Hepatocyte (in vitro differentiated cells): ENCODE measurements around the gene SLC23A2.

ENCODE experiments used
- CTCF ChIP-seq: fragments of 200-600 bp; sonication (generic); IDR thresholded peaks from 2 replicates; pipeline ENCODE4 v1.5.1; 2016; ENCODE audit warnings: antibody characterized with exemption, mild to moderate bottlenecking; ENCODE audit not compliant: poor library complexity
- EZH2 ChIP-seq: fragments of 200-600 bp; sonication (generic); IDR thresholded peaks from 2 replicates; pipeline ENCODE4 v1.6.1; 2016; ENCODE audit warnings: antibody characterized with exemption, mild to moderate bottlenecking, borderline replicate concordance
- EZH2phosphoT487 ChIP-seq: fragments of 200-600 bp; sonication (generic); IDR thresholded peaks from one replicate; pipeline ENCODE4 v1.6.1; 2018; ENCODE audit warnings: antibody characterized with exemption, mild to moderate bottlenecking, low read depth, moderate library complexity; ENCODE audit not compliant: unreplicated experiment, severe bottlenecking

DNA sequence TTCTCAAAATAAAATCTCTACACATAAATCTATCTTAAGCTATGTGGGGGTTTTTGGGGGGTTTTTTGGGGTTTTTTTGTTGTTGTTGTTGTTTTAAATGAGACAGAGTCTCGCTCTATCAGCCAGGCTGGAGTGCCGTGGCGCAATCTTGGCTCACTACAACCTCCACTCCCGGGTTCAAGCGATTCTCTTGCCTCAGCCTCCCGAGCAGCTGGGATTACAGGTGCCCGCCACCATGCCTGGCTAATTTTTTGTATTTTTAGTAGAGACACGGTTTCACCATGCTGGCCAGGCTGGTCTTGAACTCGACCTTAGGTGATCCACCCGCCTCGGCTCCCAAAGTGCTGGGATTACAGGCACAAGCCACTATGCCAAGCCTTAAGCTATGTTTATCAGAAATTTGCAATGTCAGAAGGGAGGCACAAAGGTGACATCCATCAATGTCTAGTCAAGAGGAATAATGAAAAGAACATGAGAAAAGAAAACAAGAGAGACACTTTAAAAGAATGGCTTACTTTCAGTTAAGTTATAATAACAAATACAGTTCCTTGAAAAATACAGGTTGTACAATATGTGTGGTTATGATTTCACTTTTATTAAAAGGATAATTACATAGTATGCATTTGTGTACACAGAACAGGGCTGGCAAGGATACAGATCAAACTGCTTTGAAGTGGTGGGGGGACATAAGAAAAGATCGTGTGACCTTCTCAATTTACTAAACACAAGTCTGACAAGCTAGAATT is 28.6 kb downstream of the SLC23A2 start:
- TF ChIP-seq CTCF (no peak), EZH2 (no peak), EZH2phosphoT487 (no peak)
